IPS DF 19.7 (cell line): Measurements from ENCODE around the gene TTC36.
"Not testable (repeated sequence)": the region's sequence is repeated elsewhere in the genome, so short reads cannot be mapped to it uniquely, and the experiment has no call there.

Experiments
- DNase-seq: peaks from one replicate; pipeline ENCODE4 v3.0.0-alpha.2; 2013; ENCODE audit warnings: low read depth, low spot score

The TTC36 gene

GRCh38 chr11:118532091-118532490 is 4.8 kb downstream of the TTC36 start:
- no peak for DNase-seq

DNA sequence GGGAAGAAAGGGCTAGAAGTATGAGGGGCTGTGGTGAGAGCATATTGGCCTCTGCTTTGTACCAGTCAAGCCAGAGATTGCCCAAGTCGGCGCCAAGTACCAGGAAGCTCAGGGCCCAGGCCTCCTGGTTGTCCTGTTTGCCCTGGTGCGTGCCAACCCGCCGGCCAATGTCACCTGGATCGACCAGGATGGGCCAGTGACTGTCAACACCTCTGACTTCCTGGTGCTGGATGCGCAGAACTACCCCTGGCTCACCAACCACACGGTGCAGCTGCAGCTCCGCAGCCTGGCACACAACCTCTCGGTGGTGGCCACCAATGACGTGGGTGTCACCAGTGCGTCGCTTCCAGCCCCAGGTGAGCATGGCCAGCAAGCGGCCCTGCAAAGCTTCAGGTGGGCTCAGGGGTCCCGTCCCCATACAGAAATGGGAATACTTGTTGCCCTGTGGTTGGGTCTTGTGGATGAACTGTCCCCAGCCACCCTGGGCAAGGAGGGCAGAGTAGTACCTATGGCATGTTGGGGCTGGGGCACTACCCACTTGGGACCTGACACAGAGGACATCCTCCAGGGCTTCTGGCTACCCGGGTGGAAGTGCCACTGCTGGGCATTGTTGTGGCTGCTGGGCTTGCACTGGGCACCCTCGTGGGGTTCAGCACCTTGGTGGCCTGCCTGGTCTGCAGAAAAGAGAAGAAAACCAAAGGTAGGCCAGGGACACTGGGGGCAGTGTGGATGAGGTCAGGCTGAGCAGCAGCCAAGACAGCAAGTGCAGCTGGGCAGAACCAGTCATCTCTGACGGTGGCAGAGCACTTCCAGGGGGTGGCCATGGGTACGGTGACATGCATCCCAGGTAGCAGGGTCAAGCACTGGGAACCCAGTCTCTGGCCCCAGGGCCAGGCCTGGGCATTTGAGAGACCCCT is 5.8 kb downstream of the TTC36 start:
- DNase-seq, result no peak

DNA sequence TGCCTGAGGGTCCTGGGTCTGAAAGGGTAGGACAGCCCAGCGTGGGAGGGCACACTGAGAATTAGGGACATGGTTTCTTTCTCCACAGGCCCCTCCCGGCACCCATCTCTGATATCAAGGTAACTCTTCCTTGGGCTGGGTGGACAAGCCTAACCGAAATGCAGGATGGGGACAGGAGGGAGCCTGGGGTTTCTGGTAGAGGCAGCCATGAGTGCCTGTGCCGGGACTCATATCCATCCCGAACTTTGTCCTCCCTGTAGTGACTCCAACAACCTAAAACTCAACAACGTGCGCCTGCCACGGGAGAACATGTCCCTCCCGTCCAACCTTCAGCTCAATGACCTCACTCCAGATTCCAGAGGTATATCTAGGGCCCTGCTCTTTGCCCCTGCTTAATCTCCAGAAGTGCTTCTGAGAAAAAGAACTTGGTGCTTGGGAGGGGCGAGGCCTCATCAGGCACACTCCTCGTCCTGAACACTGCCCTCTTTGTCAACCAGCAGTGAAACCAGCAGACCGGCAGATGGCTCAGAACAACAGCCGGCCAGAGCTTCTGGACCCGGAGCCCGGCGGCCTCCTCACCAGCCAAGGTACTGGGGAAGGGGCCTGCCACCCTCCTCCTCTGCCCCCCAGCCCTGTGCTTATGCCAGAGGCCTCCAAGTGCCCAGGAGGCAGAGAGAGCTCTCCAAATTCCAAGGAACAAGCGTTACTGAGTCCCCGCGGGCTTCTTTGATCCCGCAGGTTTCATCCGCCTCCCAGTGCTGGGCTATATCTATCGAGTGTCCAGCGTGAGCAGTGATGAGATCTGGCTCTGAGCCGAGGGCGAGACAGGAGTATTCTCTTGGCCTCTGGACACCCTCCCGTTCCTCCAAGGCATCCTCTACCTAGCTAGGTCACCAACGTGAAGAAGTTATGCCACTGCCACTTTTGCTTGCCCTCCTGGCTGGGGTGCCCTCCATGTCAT is 6.8 kb downstream of the TTC36 start:
- no peak for DNase-seq

DNA sequence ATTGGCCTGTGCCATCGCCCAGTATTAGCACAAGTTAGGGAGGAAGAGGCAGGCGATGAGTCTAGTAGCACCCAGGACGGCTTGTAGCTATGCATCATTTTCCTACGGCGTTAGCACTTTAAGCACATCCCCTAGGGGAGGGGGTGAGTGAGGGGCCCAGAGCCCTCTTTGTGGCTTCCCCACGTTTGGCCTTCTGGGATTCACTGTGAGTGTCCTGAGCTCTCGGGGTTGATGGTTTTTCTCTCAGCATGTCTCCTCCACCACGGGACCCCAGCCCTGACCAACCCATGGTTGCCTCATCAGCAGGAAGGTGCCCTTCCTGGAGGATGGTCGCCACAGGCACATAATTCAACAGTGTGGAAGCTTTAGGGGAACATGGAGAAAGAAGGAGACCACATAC is 8.0 kb downstream of the TTC36 start:
- DNase-seq, result no peak

GRCh38 chr11:118536726-118537125 is 9.5 kb downstream of the TTC36 start:
- DNase-seq, result no peak

DNA sequence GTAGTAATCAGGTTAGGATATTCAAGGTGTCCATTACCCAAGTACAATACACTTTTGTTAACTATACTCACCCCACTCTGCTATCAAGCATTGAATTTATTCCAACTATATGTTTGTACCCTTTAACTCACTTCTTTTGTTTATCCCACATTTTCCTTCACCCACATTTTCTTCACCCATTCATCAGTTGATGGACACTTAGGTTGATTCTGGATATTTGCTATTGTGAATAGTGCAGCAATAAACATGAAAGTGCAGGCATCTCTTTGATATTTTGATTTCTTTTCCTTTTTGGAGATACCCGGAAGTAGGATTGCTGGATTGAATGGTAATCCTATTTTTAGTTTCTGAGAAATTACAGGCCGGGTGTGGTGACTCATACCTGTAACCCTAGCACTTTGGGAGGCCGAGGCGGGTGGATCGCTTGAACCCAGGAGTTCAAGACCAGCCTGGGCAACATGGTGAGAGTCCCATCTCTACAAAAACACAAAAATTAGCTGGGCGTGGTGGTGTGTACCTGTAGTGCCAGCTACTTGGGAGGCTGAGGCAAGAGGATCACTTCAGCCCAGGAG is 10.2 kb downstream of the TTC36 start:
- DNase-seq, result no peak

GRCh38 chr11:118544010-118544646 is 16.9 kb downstream of the TTC36 start:
- no peak for DNase-seq

- no peak for DNase-seq
These were observed 17.4 kb downstream of the TTC36 start for GRCh38 chr11:118544647-118545010.

- no peak for DNase-seq
These were observed 18.3 kb downstream of the TTC36 start for GRCh38 chr11:118545533-118545932.

DNA sequence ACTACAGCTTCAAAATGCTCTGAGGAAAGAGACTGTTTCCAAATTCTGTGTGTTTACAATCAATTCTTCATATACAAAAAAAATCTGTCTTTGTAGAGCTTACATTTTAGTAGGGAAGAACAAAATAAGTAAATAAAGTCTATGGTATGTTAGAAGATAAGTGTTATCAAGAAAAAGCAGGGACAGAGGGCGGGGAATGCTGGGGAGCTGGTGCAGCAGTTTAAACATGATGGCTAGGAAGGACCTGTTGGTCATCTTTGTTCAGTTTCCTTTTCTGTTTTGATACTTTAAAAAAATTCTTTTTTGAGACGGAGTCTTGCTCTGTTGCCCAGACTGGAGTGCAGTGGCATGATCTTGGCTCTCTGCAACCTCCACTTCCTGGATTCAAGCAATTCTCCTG is 19.9 kb downstream of the TTC36 start:
- no peak for DNase-seq

- no peak for DNase-seq
These were observed 25.1 kb downstream of the TTC36 start for GRCh38 chr11:118552341-118552740.

DNA sequence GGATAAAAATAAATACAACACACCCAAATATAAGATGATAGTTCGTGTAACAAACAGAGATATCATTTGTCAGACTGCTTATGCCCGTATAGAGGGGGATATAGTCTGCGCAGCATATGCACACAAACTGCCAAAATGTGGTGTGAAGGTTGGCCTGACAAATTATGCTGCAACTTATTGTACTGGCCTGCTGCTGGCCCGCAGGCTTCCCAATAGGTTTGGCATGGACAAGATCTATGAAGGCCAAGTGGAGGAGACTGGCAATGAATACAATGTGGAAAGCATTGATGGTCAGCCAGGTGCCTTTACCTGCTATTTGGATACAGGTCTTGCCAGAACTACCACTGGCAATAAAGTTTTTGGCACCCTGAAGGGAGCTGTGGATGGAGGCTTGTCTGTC is 33.5 kb downstream of the TTC36 start:
- DNase-seq, result no peak

GRCh38 chr11:118565051-118565450 is 37.8 kb downstream of the TTC36 start:
- DNase-seq, result no peak

GRCh38 chr11:118569670-118570069 is 42.4 kb downstream of the TTC36 start:
- DNase-seq, result no peak

GRCh38 chr11:118570787-118571186 is 43.5 kb downstream of the TTC36 start:
- no peak for DNase-seq

GRCh38 chr11:118571701-118572060 is 44.4 kb downstream of the TTC36 start:
- DNase-seq, result not testable (repeated sequence)

GRCh38 chr11:118572061-118572980 is 45.0 kb downstream of the TTC36 start, which contains the start of gene ARCN1:
TSS of gene ARCN1 (plus strand) at chr11:118572409. CDS start at chr11:118572548, 139 bp downstream.
- peak; percentile 48 for DNase-seq

DNA sequence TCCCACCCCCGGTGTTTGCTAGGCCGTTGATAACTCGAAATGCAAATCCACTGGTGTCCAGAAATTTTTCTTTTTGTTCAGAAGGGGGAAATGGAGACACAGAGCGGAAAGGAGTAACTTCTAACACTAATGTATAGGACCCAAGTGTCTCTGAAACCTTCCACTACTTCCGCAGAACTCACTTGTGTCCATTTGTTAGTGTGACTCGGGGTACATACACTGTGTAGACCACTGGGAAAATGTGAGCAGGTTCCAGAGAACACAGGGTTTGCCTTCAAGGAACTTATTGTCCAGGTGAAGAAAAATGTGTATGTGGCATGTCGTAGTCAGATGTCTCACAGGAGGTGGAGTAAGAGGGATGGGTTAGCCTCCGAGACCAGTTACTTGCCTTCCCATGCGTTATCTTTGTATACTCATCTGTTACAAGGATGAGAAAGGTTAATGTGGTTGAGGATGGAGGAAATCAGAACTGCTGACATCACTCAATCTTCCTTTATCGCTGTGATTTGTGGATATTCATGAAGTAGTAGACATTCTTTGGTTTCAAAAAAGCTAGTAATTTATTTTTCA is 45.8 kb downstream of the TTC36 start:
- no peak for DNase-seq

- DNase-seq, result no peak
These were observed 47.4 kb downstream of the TTC36 start for GRCh38 chr11:118574636-118575035.

DNA sequence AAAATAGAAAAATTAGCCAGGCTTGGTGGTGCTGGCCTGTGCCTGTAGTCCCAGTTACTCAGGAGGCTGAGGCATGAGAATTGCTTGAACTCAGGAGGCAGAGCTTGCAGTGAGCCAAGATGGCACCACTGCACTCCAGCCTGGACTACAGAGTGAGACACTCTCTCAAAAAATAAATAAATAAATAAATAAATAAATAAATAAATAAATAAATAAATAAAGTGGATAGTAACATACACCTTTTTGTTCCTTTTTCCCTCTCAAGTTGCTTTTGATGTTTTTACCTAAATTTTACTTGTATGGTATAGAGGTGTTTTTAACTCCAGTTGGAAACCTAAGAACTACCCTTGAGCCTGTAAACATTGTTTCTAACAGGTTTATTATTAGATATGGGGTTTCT is 50.7 kb downstream of the TTC36 start:
- not testable (repeated sequence) for DNase-seq
